GM21381 (cell line): ENCODE data around the gene ZNF783.
"Not testable (repeated sequence)": the region's sequence is repeated elsewhere in the genome, so short reads cannot be mapped to it uniquely, and the experiment has no call there.

Experiments used
- ATAC-seq: cut with Tn5 transposase; IDR thresholded peaks from one replicate; pipeline ENCODE4 v1.9.1; 2021; ENCODE audit warnings: mild to moderate bottlenecking, moderate library complexity; ENCODE audit not compliant: unreplicated experiment

Gene ZNF783

GRCh38 chr7:149322737-149323136 is 60.7 kb downstream of the ZNF783 start:
- ATAC-seq = no peak

- no peak for ATAC-seq
Observed at GRCh38 chr7:149325248-149325647, 63.3 kb downstream of the ZNF783 start.

- ATAC-seq = no peak
Observed at GRCh38 chr7:149329265-149329664, 67.3 kb downstream of the ZNF783 start.

- no peak for ATAC-seq
Observed at GRCh38 chr7:149329766-149330334, 67.9 kb downstream of the ZNF783 start.

- no peak for ATAC-seq
Observed at GRCh38 chr7:149330914-149331567, 69.0 kb downstream of the ZNF783 start.

DNA sequence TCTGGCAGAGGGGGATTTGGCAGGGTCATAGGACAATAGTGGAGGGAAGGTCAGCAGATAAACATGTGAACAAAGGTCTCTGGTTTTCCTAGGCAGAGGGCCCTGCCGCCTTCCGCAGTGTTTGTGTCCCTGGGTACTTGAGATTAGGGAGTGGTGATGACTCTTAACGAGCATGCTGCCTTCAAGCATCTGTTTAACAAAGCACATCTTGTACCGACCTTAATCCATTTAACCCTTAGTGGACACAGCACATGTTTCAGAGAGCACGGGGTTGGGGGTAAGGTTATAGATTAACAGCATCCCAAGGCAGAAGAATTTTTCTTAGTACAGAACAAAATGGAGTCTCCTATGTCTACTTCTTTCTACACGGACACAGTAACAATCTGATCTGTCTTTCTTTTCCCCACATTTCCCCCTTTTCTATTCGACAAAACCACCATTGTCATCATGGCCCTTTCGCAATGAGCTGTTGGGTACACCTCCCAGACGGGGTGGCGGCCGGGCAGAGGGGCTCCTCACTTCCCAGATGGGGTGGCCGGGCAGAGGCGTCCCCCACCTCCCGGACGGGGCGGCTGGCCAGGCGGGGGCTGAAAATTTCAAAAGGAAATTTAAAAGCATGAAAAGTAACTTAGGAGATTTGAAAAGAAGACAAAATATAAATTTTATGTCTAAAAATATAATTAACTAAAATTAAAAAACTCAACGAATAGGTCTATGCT is 70.8 kb downstream of the ZNF783 start:
- not testable (repeated sequence) for ATAC-seq

GRCh38 chr7:149333321-149333717 is 71.3 kb downstream of the ZNF783 start:
- ATAC-seq = no peak

DNA sequence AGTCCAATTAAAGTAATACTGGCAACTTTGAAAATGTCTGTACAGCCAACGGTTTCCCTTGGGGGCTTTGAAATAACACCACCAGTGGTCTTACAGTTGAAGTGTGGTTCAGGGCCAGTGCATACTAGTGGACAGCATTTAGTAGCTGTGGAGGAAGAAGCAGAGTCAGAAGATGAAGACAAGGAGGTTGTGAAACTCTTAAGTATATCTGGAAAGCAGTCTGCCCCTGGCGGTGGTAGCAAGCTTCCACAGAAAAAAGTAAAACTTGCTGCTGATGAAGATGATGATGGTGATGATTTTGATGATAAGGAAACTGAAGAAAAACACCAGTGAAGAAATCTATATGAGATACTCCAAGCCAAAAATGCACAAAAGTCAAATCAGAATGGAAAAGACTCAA is 72.2 kb downstream of the ZNF783 start:
- no peak for ATAC-seq
